GM12892 (cell line): Measurements from ENCODE around the gene RANBP9.
A peak's percentile ranks its signal among the peaks of the same experiment; 100 is the strongest.

Experiments
- DNase-seq: peaks from one replicate; pipeline ENCODE4 v3.0.0; 2011; ENCODE audit not compliant: insufficient read length
- FAIRE-seq: peaks from 2 replicates; lab custom pipeline; 2011; peaks lifted over from hg19 to GRCh38; lab: Jason Lieb, UNC
- POLR2A ChIP-seq: IDR thresholded peaks from 2 replicates; pipeline ENCODE4 v1.6.1; 2011; ENCODE audit warnings: low read depth, low read length, control low read depth
- POLR2AphosphoS5 ChIP-seq: IDR thresholded peaks from 2 replicates; pipeline ENCODE4 v1.6.1; 2011; ENCODE audit warnings: low read depth, low read length, control low read depth
- TAF1 ChIP-seq: IDR thresholded peaks from 2 replicates; pipeline ENCODE4 v1.6.1; 2011; ENCODE audit warnings: low read depth, mild to moderate bottlenecking, control low read depth, low read length, borderline replicate concordance

Gene RANBP9

GRCh38 chr6:13673825-13674444 lies 37.7 kb downstream of the RANBP9 start:
- DNase-seq (no peak), FAIRE-seq (no peak)
- TF ChIP-seq TAF1: no peak
- no peak for TF ChIP-seq POLR2AphosphoS5
- TF ChIP-seq POLR2A: no peak

GRCh38 chr6:13673368-13673767 lies 38.3 kb downstream of the RANBP9 start:
- TF ChIP-seq POLR2AphosphoS5 (no peak), TAF1 (no peak), POLR2A (no peak)
- FAIRE-seq: no peak

GRCh38 chr6:13672904-13673303 lies 38.7 kb downstream of the RANBP9 start:
- FAIRE-seq (no peak), DNase-seq (no peak)
- TF ChIP-seq POLR2A: no peak
- no peak for TF ChIP-seq POLR2AphosphoS5
- TF ChIP-seq TAF1: no peak

More at GRCh38 chr6:13673368-13673767, 38.3 kb downstream of the RANBP9 start:
- no peak for DNase-seq

- no peak for TF ChIP-seq POLR2AphosphoS5
- TF ChIP-seq TAF1: no peak
- TF ChIP-seq POLR2A: no peak
- no peak for DNase-seq
- FAIRE-seq: no peak
These were observed 40.0 kb downstream of the RANBP9 start for GRCh38 chr6:13671548-13672127.

GRCh38 chr6:13669476-13669875 lies 42.2 kb downstream of the RANBP9 start:
- DNase-seq (no peak), FAIRE-seq (no peak)
- TF ChIP-seq TAF1 (no peak), POLR2A (no peak), POLR2AphosphoS5 (no peak)

GRCh38 chr6:13668291-13668928 lies 43.2 kb downstream of the RANBP9 start:
- DNase-seq: no peak
- FAIRE-seq: no peak
- TF ChIP-seq POLR2AphosphoS5: no peak
- TF ChIP-seq TAF1: no peak
- TF ChIP-seq POLR2A: no peak

GRCh38 chr6:13667655-13668054 lies 44.0 kb downstream of the RANBP9 start:
- FAIRE-seq (peak; percentile 54), DNase-seq (no peak)
- TF ChIP-seq TAF1: no peak
- TF ChIP-seq POLR2AphosphoS5: no peak

- TF ChIP-seq POLR2A: no peak
- TF ChIP-seq POLR2AphosphoS5: no peak
- TF ChIP-seq TAF1: no peak
These were observed 45.2 kb downstream of the RANBP9 start for GRCh38 chr6:13666194-13667105.

GRCh38 chr6:13664703-13665352 lies 46.8 kb downstream of the RANBP9 start:
- FAIRE-seq: no peak
- DNase-seq: no peak
- TF ChIP-seq POLR2A (no peak), TAF1 (no peak), POLR2AphosphoS5 (no peak)

More at GRCh38 chr6:13666194-13667105, 45.2 kb downstream of the RANBP9 start:
- no peak for DNase-seq
- no peak for FAIRE-seq

- DNase-seq (no peak), FAIRE-seq (no peak)
- TF ChIP-seq POLR2A: no peak
- no peak for TF ChIP-seq TAF1
- no peak for TF ChIP-seq POLR2AphosphoS5
These were observed 47.6 kb downstream of the RANBP9 start for GRCh38 chr6:13663986-13664385.
